Progenitor cell of endocrine pancreas (in vitro differentiated cells): ENCODE data around the gene EXOC3L1. TPM values are rescaled to one million over a fixed set of nuclear protein-coding genes. Genes with fewer than 3 reads are reported as not detected.

Source experiments
- DNase-seq: peaks from one replicate; pipeline ENCODE4 v3.0.0; 2021; ENCODE audit warnings: low spot score; ENCODE audit not compliant: unreplicated experiment
- H3K27ac Mint-ChIP-seq: 2 replicates; pipeline ENCODE4 v1.8.0; 2021; ENCODE audit warnings: mild to moderate bottlenecking, moderate library complexity, mixed read lengths
- H3K27me3 Mint-ChIP-seq: 2 replicates; pipeline ENCODE4 v1.8.0; 2021; ENCODE audit warnings: mixed read lengths
- H3K36me3 Mint-ChIP-seq: 2 replicates; pipeline ENCODE4 v1.8.0; 2022; ENCODE audit warnings: mixed read lengths; ENCODE audit not compliant: insufficient read depth
- H3K4me1 Mint-ChIP-seq: 2 replicates; pipeline ENCODE4 v1.8.0; 2021; ENCODE audit warnings: low read depth, mixed read lengths
- H3K4me3 Mint-ChIP-seq: 2 replicates; pipeline ENCODE4 v1.8.0; 2021; ENCODE audit warnings: low read depth, mild to moderate bottlenecking, moderate library complexity, mixed read lengths
- H3K9me3 Mint-ChIP-seq: 2 replicates; pipeline ENCODE4 v1.8.0; 2021; ENCODE audit warnings: low read depth, mixed read lengths
- CTCF ChIP-seq: fragments of 200-600 bp; sonication (generic); IDR thresholded peaks from one replicate; pipeline ENCODE4 v1.5.0; 2021; ENCODE audit warnings: antibody characterized with exemption, mild to moderate bottlenecking; ENCODE audit not compliant: unreplicated experiment
- total RNA-seq: library from RNA; stranded (reverse); gene quantifications from 2 replicates; pipeline ENCODE4 v1.2.1, GENCODE V29; 2021

Gene EXOC3L1
- total RNA-seq, 1 donor from 2014 or later: not detected

GRCh38 chr16:67146523-67147357, 43.2 kb downstream of the EXOC3L1 start:
- Mint-ChIP-seq H3K27me3 (peaks cover 13% of the 10 kb centered on the region), H3K27ac (no peak overlapping the region), H3K36me3 (peaks cover 15% of the 10 kb centered on the region), H3K4me1 (peaks cover 2% of the 10 kb centered on the region), H3K4me3 (no peak overlapping the region), H3K9me3 (no peaks in the 10 kb centered on the region)
- DNase-seq: no peak
- no peak for TF ChIP-seq CTCF

- H3K9me3 Mint-ChIP-seq: no peaks in the 10 kb centered on the region
- no peak for TF ChIP-seq CTCF
- peaks cover 17% of the 10 kb centered on the region for H3K36me3 Mint-ChIP-seq
- no peak overlapping the region for H3K4me3 Mint-ChIP-seq
- H3K4me1 Mint-ChIP-seq: no peaks in the 10 kb centered on the region
- no peak for DNase-seq
- no peak overlapping the region for H3K27ac Mint-ChIP-seq
- peaks cover 6% of the 10 kb centered on the region for H3K27me3 Mint-ChIP-seq
These were observed 44.2 kb downstream of the EXOC3L1 start for GRCh38 chr16:67145746-67146145.

GRCh38 chr16:67144943-67145342, 45.0 kb downstream of the EXOC3L1 start:
- H3K9me3 Mint-ChIP-seq: no peaks in the 10 kb centered on the region
- TF ChIP-seq CTCF: no peak
- H3K4me1 Mint-ChIP-seq: no peaks in the 10 kb centered on the region
- no peak overlapping the region for H3K27ac Mint-ChIP-seq
- H3K36me3 Mint-ChIP-seq: peaks cover 22% of the 10 kb centered on the region
- peaks cover 6% of the 10 kb centered on the region for H3K27me3 Mint-ChIP-seq
- no peak overlapping the region for H3K4me3 Mint-ChIP-seq
- no peak for DNase-seq

GRCh38 chr16:67142342-67142741, 47.6 kb downstream of the EXOC3L1 start:
- DNase-seq: no peak
- no peak for TF ChIP-seq CTCF
- H3K4me3 Mint-ChIP-seq: no peak overlapping the region
- no peaks in the 10 kb centered on the region for H3K4me1 Mint-ChIP-seq
- H3K36me3 Mint-ChIP-seq: peaks cover 12% of the 10 kb centered on the region
- H3K27ac Mint-ChIP-seq: no peak overlapping the region
- no peaks in the 10 kb centered on the region for H3K27me3 Mint-ChIP-seq
- no peaks in the 10 kb centered on the region for H3K9me3 Mint-ChIP-seq

- DNase-seq: no peak
These were observed 48.5 kb downstream of the EXOC3L1 start for GRCh38 chr16:67141391-67141790.

More at GRCh38 chr16:67141391-67141790, 48.5 kb downstream of the EXOC3L1 start:
- no peak overlapping the region for H3K4me3 Mint-ChIP-seq
- H3K4me1 Mint-ChIP-seq: no peaks in the 10 kb centered on the region
- H3K36me3 Mint-ChIP-seq: peaks cover 12% of the 10 kb centered on the region
- no peaks in the 10 kb centered on the region for H3K9me3 Mint-ChIP-seq
- H3K27me3 Mint-ChIP-seq: no peaks in the 10 kb centered on the region
- H3K27ac Mint-ChIP-seq: no peak overlapping the region
- no peak for TF ChIP-seq CTCF
